GM23338 (cell line): ENCODE results near the gene CAPS. TPM values are rescaled to one million over a fixed set of nuclear protein-coding genes. Genes with fewer than 3 reads are reported as not detected.
A peak's percentile ranks its signal among the peaks of the same experiment; 100 is the strongest.

Source experiments
- ATAC-seq: fragments of 200-7000 bp; cut with Tn5 transposase; 3 replicates; pipeline ENCODE4 v1.9.1; 2020
- DNase-seq: peaks from one replicate; pipeline ENCODE4 v3.0.0-alpha.2; 2015; ENCODE audit warnings: low spot score
- H2AFZ ChIP-seq: fragments of 200-600 bp; sonication (generic); 2 replicates; pipeline ENCODE4 v1.8.0; 2016; ENCODE audit warnings: antibody characterized with exemption, mild to moderate bottlenecking, moderate library complexity
- H3F3A ChIP-seq: fragments of 200-600 bp; sonication (generic); replicated peaks from 2 replicates; pipeline ENCODE4 v1.8.0; 2017; ENCODE audit warnings: antibody characterized with exemption, mixed run types, low read depth
- H3K27ac ChIP-seq: fragments of 200-600 bp; sonication (generic); 2 replicates; pipeline ENCODE4 v1.6.1; 2016; ENCODE audit warnings: low read depth
- H3K27me3 ChIP-seq: fragments of 200-600 bp; sonication (generic); 2 replicates; pipeline ENCODE4 v1.8.0; 2016; ENCODE audit warnings: mild to moderate bottlenecking, mixed run types, moderate library complexity; ENCODE audit not compliant: insufficient read depth
- H3K36me3 ChIP-seq: fragments of 200-600 bp; sonication (generic); 2 replicates; pipeline ENCODE4 v1.8.0; 2016; ENCODE audit warnings: mild to moderate bottlenecking; ENCODE audit not compliant: insufficient read depth
- H3K4me1 ChIP-seq: fragments of 200-600 bp; sonication (generic); 2 replicates; pipeline ENCODE4 v1.8.0; 2016; ENCODE audit warnings: mild to moderate bottlenecking, moderate library complexity; ENCODE audit not compliant: insufficient read depth
- H3K4me2 ChIP-seq: fragments of 200-600 bp; sonication (generic); 2 replicates; pipeline ENCODE4 v1.7.1; 2017; ENCODE audit warnings: mixed run types
- H3K4me3 ChIP-seq: fragments of 200-600 bp; sonication (generic); 2 replicates; pipeline ENCODE4 v1.6.1; 2016; ENCODE audit warnings: mixed run types
- H3K79me2 ChIP-seq: fragments of 200-600 bp; sonication (generic); replicated peaks from 2 replicates; pipeline ENCODE4 v1.8.0; 2017; ENCODE audit warnings: mild to moderate bottlenecking; ENCODE audit not compliant: insufficient read depth
- H3K9me2 ChIP-seq: fragments of 200-600 bp; sonication (generic); 2 replicates; pipeline ENCODE4 v1.8.0; 2017; ENCODE audit not compliant: insufficient read depth
- H4K20me1 ChIP-seq: fragments of 200-600 bp; sonication (generic); replicated peaks from 2 replicates; pipeline ENCODE4 v1.8.0; 2017; ENCODE audit warnings: mild to moderate bottlenecking; ENCODE audit not compliant: insufficient read depth
- H3K27ac Mint-ChIP-seq: 2 replicates; pipeline ENCODE4 v1.8.0; 2020; ENCODE audit warnings: inconsistent platforms, mild to moderate bottlenecking, moderate library complexity, mixed read lengths
- H3K27me3 Mint-ChIP-seq: 3 replicates; pipeline ENCODE4 v1.8.0; 2022; ENCODE audit warnings: low read depth, mild to moderate bottlenecking, moderate library complexity, mixed read lengths, inconsistent platforms; ENCODE audit not compliant: insufficient read depth, poor library complexity
- H3K36me3 Mint-ChIP-seq: 3 replicates; pipeline ENCODE4 v1.8.0; 2021; ENCODE audit warnings: low read depth, mild to moderate bottlenecking, inconsistent platforms, moderate library complexity, mixed read lengths
- H3K4me1 Mint-ChIP-seq: 3 replicates; pipeline ENCODE4 v1.8.0; 2020; ENCODE audit warnings: mild to moderate bottlenecking, inconsistent platforms, mixed read lengths
- H3K4me3 Mint-ChIP-seq: 3 replicates; pipeline ENCODE4 v1.8.0; 2021; ENCODE audit warnings: moderate library complexity, mild to moderate bottlenecking, inconsistent platforms, mixed read lengths
- H3K9me3 Mint-ChIP-seq: 3 replicates; pipeline ENCODE4 v1.8.0; 2020; ENCODE audit warnings: moderate library complexity, mild to moderate bottlenecking, inconsistent platforms, mixed read lengths
- CREB1 ChIP-seq: fragments of 250-450 bp; sonication (Bioruptor Pico); IDR thresholded peaks from 2 replicates; pipeline ENCODE4 v1.5.0; 2020; ENCODE audit warnings: low read depth, mild to moderate bottlenecking, moderate library complexity
- ETS1 ChIP-seq: IDR thresholded peaks from 2 replicates; pipeline ENCODE4 v1.6.1; 2016; ENCODE audit warnings: antibody characterized with exemption
- EZH2 ChIP-seq: fragments of 200-600 bp; sonication (generic); IDR thresholded peaks from one replicate; pipeline ENCODE4 v1.8.0; 2017; ENCODE audit warnings: antibody characterized with exemption, mild to moderate bottlenecking, low read depth; ENCODE audit not compliant: unreplicated experiment
- EZH2phosphoT487 ChIP-seq: fragments of 200-600 bp; sonication (generic); IDR thresholded peaks from one replicate; pipeline ENCODE4 v1.8.1; 2018; ENCODE audit warnings: antibody characterized with exemption; ENCODE audit not compliant: unreplicated experiment
- JUNB ChIP-seq: IDR thresholded peaks from one replicate; pipeline ENCODE4 v1.6.1; 2016; ENCODE audit warnings: antibody characterized with exemption; ENCODE audit not compliant: unreplicated experiment
- NANOG ChIP-seq: IDR thresholded peaks from 2 replicates; pipeline ENCODE4 v1.6.1; 2016; ENCODE audit warnings: antibody characterized with exemption, borderline replicate concordance
- POLR2AphosphoS5 ChIP-seq: IDR thresholded peaks from 2 replicates; pipeline ENCODE4 v1.6.1; 2016; ENCODE audit warnings: antibody characterized with exemption, low read depth
- STAT1 ChIP-seq: IDR thresholded peaks from one replicate; pipeline ENCODE4 v1.6.1; 2016; ENCODE audit warnings: antibody characterized with exemption; ENCODE audit not compliant: unreplicated experiment
- ZNF114 ChIP-seq: fragments of 250-450 bp; sonication (Bioruptor Pico); IDR thresholded peaks from 2 replicates; pipeline ENCODE4 v1.5.0; 2020; ENCODE audit warnings: mild to moderate bottlenecking, moderate library complexity
- ZNF331 ChIP-seq: fragments of 250-450 bp; sonication (Bioruptor Pico); IDR thresholded peaks from 2 replicates; pipeline ENCODE4 v1.5.0; 2020; ENCODE audit warnings: low read depth, mild to moderate bottlenecking, moderate library complexity
- polyA plus RNA-seq: library from polyadenylated mRNA; unstranded; fragments of >200 nt; fragmentation: Nextera tagmentation; extraction: Ambion mirVana; gene quantifications from 2 replicates; pipeline ENCODE4 v1.2.1, GENCODE V29; 2016
- total RNA-seq: library from RNA; depleted of rRNA; stranded (reverse); fragments of >200 nt; shearing (Covaris generic); gene quantifications from 2 replicates; pipeline ENCODE4 v1.2.3, GENCODE V29; 2014
- TF ChIP-seq, protein P1 (sequence below): IDR thresholded peaks from one replicate; pipeline ENCODE4 v1.6.1; 2018; ENCODE audit warnings: antibody characterized with exemption; ENCODE audit not compliant: unreplicated experiment
- TF ChIP-seq, protein P2 (sequence below), 2 experiments: fragments of 200-600 bp in 1 of 2; sonication (generic) in 1 of 2; conservative IDR thresholded peaks; 2 replicates each; pipeline versions ENCODE4 v1.5.1 to v1.6.1; 2016 to 2017; ENCODE audit warnings: antibody characterized with exemption in 2 of 2, low read depth in 2 of 2, mild to moderate bottlenecking in 2 of 2, moderate library complexity in 1 of 2

CAPS gene
- total and polyA plus RNA-seq, 2 experiments from 2014 or later: 1.5 to 3.2 TPM

- H3K4me2 ChIP-seq: no peak overlapping the region
- no peaks in the 10 kb centered on the region for H3K9me3 Mint-ChIP-seq
- peaks cover 72% of the 10 kb centered on the region for H3K4me1 ChIP-seq
- no peaks in the 10 kb centered on the region for H3K36me3 ChIP-seq
- H3K27me3 Mint-ChIP-seq: peaks cover 21% of the 10 kb centered on the region
- H3K36me3 Mint-ChIP-seq: no peaks in the 10 kb centered on the region; the same call in 2 of the 3 replicates
- H2AFZ ChIP-seq: no peak overlapping the region
- peaks cover 6% of the 10 kb centered on the region; the same call in 1 of the 2 replicates for H3F3A ChIP-seq
- H4K20me1 ChIP-seq: peaks cover 64% of the 10 kb centered on the region
- peaks cover 100% of the 10 kb centered on the region for H3K79me2 ChIP-seq
- no peak for ATAC-seq
- no peak overlapping the region for H3K4me3 Mint-ChIP-seq
- DNase-seq: no peak
- H3K27ac ChIP-seq: no peak overlapping the region
- no peaks in the 10 kb centered on the region for H3K9me2 ChIP-seq
- H3K4me1 Mint-ChIP-seq: peaks cover 82% of the 10 kb centered on the region
- no peak overlapping the region for H3K4me3 ChIP-seq
- no peaks in the 10 kb centered on the region for H3K27me3 ChIP-seq
- no peak overlapping the region for H3K27ac Mint-ChIP-seq
- TF ChIP-seq ZNF331 (CRISPR knock-in tag): no peak
- TF ChIP-seq EZH2: no peak
- no peak for TF ChIP-seq NANOG
- no peak for TF ChIP-seq CREB1 (CRISPR knock-in tag)
- TF ChIP-seq POLR2AphosphoS5: no peak
- TF ChIP-seq ETS1: no peak
- TF ChIP-seq, protein P1, sequence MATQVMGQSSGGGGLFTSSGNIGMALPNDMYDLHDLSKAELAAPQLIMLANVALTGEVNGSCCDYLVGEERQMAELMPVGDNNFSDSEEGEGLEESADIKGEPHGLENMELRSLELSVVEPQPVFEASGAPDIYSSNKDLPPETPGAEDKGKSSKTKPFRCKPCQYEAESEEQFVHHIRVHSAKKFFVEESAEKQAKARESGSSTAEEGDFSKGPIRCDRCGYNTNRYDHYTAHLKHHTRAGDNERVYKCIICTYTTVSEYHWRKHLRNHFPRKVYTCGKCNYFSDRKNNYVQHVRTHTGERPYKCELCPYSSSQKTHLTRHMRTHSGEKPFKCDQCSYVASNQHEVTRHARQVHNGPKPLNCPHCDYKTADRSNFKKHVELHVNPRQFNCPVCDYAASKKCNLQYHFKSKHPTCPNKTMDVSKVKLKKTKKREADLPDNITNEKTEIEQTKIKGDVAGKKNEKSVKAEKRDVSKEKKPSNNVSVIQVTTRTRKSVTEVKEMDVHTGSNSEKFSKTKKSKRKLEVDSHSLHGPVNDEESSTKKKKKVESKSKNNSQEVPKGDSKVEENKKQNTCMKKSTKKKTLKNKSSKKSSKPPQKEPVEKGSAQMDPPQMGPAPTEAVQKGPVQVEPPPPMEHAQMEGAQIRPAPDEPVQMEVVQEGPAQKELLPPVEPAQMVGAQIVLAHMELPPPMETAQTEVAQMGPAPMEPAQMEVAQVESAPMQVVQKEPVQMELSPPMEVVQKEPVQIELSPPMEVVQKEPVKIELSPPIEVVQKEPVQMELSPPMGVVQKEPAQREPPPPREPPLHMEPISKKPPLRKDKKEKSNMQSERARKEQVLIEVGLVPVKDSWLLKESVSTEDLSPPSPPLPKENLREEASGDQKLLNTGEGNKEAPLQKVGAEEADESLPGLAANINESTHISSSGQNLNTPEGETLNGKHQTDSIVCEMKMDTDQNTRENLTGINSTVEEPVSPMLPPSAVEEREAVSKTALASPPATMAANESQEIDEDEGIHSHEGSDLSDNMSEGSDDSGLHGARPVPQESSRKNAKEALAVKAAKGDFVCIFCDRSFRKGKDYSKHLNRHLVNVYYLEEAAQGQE: no peak
These were observed 43.1 kb downstream of the CAPS start for GRCh38 chr19:5957170-5957569.

DNA sequence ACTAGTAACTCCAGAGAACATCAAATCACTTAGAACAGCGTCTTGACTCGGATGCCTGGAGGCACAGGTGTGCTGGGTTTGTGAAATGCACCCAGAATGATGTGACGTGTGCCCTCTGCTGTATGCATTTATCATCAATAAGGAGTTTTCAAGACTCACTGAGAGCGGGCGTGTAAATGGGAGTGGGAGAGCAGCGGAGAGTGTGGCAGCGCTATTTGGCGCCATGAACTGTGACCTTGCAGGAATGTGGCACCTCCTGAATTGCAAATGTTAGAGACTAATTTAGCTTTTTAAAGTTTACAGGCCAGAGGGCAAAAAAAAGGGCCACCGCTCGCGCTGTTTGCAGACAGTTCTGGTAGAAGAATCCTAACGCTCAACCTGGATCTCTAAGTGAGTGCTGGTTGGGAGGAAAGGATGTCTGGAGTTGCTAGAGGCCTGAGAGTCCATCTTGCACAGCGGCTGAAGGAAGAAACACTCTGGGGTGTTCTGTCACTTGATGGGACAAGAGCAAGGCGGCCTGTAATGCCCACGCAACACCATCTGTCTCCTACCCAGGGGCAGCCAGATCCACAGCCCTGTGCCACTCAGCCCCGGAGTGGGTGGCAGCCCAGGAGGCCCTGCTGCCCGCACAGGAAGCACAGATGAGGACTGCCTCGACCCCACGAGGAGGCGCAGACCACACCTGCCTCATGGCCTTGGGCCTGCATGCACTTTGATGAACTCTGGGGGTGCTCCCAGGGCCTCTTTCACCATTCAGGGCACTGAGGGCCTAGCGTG, 44.2 kb downstream of the CAPS start:
- Histone ChIP-seq H3K9me2 (no peaks in the 10 kb centered on the region), H3K36me3 (no peaks in the 10 kb centered on the region), H3F3A (peaks cover 6% of the 10 kb centered on the region; the same call in 1 of the 2 replicates), H3K4me3 (0 out of 2 replicates have a peak overlapping the region, but pooled peaks have one; percentile 20), H3K27me3 (no peaks in the 10 kb centered on the region), H2AFZ (no peak overlapping the region), H3K27ac (peak overlapping the region; percentile 81), H3K79me2 (peaks cover 100% of the 10 kb centered on the region), H3K4me1 (peaks cover 71% of the 10 kb centered on the region), H3K4me2 (peak overlapping the region; percentile 65), H4K20me1 (peaks cover 67% of the 10 kb centered on the region)
- no peak for TF ChIP-seq NANOG
- no peak for TF ChIP-seq ZNF114 (CRISPR knock-in tag)
- TF ChIP-seq, protein P1: no peak
- no peak for TF ChIP-seq EZH2
- TF ChIP-seq STAT1: no peak
- no peak for TF ChIP-seq POLR2AphosphoS5
- no peak for TF ChIP-seq ZNF331 (CRISPR knock-in tag)
- no peak for TF ChIP-seq CREB1 (CRISPR knock-in tag)
- TF ChIP-seq EZH2phosphoT487: no peak
- TF ChIP-seq, protein P2, sequence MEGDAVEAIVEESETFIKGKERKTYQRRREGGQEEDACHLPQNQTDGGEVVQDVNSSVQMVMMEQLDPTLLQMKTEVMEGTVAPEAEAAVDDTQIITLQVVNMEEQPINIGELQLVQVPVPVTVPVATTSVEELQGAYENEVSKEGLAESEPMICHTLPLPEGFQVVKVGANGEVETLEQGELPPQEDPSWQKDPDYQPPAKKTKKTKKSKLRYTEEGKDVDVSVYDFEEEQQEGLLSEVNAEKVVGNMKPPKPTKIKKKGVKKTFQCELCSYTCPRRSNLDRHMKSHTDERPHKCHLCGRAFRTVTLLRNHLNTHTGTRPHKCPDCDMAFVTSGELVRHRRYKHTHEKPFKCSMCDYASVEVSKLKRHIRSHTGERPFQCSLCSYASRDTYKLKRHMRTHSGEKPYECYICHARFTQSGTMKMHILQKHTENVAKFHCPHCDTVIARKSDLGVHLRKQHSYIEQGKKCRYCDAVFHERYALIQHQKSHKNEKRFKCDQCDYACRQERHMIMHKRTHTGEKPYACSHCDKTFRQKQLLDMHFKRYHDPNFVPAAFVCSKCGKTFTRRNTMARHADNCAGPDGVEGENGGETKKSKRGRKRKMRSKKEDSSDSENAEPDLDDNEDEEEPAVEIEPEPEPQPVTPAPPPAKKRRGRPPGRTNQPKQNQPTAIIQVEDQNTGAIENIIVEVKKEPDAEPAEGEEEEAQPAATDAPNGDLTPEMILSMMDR (conservative IDR thresholded peaks at IDR 0.05; ENCODE audit: low read depth in 2 of 2): no peak
- TF ChIP-seq JUNB: no peak
- Mint-ChIP-seq H3K4me3 (no peak overlapping the region; the same call in 2 of the 3 replicates), H3K4me1 (peaks cover 82% of the 10 kb centered on the region), H3K36me3 (no peaks in the 10 kb centered on the region; the same call in 2 of the 3 replicates), H3K27me3 (peaks cover 19% of the 10 kb centered on the region), H3K27ac (no peak overlapping the region), H3K9me3 (no peaks in the 10 kb centered on the region)
- DNase-seq: no peak
- no peak for ATAC-seq
